ENCODE data around the gene ATF1.

GRCh38 chr12:50790081-50790480, 26.2 kb downstream of the ATF1 start:
- TF ChIP-seq ZNF274 (IDR thresholded peaks at IDR 0.05; ENCODE audit: low read depth, low read length) (no peak), YY1 (IDR thresholded peaks at IDR 0.05; ENCODE audit: insufficient read depth, insufficient read length) (no peak)
